Endometrium (tissue), 2 donors: ENCODE data around the gene CREB3.

ENCODE experiments used
- FAIRE-seq: peaks from 2 replicates; lab custom pipeline; 2012; peaks lifted over from hg19 to GRCh38; lab: Jason Lieb, UNC
- donor health status: control.
- donor health status: control.

CREB3 gene

GRCh38 chr9:35732185-35732799 is at the start of gene CREB3, which contains the start of gene TLN1:
Gene CREB3, plus strand, starts transcription at chr9:35732666. Its CDS starts 107 bp downstream, at chr9:35732773.
Gene TLN1, minus strand, starts transcription at chr9:35732195. Its CDS starts 6,501 bp downstream, at chr9:35725694.
- FAIRE-seq = peak; percentile 96

- no peak for FAIRE-seq
Measured at GRCh38 chr9:35683323-35683722, 49.1 kb upstream of the CREB3 start.

DNA sequence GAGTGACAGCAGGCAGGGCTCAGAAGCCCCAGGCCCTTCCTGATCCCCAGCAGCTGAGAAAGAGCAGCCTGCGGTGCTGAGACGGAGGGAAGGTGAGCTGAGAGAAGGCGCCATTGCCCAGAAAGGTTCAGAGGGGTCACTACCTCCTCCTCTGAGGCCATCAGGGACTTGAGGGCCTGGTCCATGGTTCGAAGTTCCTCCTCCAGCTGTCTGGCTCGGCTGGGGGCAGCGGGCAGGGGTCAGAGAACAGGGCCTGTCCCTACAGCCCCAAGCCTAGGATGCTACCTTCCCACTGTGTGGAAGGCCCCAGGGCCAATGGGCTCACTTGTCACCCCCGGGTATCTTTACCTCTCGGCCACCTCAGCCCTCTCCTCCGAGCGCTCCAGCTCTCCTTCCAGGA is 47.5 kb upstream of the CREB3 start:
- FAIRE-seq = no peak

DNA sequence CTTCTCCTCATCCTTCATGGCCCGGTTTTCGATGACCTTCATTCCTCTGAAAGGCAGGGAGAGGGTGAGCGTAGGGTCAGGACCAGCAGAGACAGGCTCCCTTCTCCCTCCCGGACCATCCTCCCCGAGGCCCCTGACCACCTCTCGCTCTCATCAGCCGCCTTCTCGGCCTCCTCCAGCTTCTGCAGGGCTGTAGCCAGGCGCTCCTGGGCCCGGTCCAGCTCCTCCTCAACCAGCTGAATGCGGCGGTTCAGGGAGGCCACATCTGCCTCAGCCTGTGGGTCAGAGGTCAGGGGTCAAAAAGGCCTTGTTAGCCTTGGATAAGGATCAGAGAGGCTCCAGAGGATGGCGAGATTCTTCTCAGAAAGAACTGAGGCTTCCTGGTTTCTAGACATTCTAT is 47.0 kb upstream of the CREB3 start:
- no peak for FAIRE-seq

DNA sequence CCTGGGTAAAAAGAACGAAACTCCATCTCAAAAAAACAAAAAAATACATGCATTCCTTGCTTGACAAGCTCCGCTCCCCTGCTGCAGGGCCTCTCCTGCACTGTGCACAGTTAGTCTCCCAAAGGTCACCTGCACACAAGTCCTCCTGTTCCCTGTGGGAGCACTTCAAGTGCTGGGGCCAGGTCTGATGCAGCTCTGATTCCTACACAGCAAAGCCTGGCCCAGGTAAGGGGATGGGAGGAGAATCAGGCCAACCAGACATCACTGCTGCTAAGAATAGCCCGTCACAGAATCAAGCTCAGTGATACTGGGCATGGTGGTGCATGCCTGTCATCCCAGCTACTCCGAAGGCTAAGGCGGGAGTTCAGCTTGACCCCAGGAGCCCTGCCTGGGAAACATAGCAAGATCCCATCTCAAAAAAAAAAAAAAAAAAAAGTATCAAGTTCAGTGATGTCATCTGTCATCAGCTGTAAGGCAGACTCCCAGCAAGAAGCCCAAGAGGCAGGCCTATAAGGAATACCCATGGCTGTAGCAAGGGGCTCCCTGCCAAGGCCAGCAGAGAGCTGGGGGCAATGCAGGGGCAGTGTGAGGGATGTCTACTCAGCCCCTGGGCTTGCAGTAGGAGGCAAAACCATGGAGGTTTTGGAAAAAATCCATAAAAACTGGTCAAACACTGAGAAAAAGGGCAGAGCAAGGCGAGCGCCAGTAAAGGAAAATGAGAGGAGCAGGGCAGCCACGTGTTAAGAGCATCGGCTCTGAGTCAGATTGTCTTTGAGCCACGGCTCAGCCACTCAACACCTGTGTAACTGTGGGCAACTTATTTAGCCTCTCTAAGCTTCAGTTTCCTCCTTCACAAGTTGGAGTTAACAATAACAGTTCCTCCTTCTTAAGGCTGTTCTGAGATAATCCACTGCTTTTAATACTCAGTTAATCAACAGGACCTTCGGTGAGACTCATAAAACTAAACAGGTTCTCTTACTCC is 46.0 kb upstream of the CREB3 start:
- FAIRE-seq = no peak

DNA sequence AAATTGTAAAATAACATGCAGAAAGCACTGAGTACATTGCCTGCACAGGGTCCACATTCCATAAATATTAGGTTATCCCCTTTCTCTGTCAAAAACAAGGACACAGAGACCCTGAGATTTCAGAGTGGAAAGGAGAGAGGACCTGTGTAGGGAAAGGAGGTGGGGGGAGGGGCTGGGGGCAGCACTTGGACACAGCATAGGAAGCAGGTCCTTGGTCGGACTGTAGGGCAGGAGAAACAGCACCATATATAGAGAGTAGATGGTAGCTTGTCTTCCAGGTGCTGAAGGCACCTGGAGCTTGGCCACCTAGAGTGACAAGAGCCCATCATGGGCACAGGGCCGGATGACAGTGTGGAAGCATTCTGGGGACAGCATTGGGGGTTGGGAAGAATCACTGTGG is 45.2 kb upstream of the CREB3 start:
- no peak for FAIRE-seq

GRCh38 chr9:35687972-35688557 is 44.4 kb upstream of the CREB3 start:
- FAIRE-seq = no peak

- FAIRE-seq = no peak
Measured at GRCh38 chr9:35688558-35689541, 43.6 kb upstream of the CREB3 start.

DNA sequence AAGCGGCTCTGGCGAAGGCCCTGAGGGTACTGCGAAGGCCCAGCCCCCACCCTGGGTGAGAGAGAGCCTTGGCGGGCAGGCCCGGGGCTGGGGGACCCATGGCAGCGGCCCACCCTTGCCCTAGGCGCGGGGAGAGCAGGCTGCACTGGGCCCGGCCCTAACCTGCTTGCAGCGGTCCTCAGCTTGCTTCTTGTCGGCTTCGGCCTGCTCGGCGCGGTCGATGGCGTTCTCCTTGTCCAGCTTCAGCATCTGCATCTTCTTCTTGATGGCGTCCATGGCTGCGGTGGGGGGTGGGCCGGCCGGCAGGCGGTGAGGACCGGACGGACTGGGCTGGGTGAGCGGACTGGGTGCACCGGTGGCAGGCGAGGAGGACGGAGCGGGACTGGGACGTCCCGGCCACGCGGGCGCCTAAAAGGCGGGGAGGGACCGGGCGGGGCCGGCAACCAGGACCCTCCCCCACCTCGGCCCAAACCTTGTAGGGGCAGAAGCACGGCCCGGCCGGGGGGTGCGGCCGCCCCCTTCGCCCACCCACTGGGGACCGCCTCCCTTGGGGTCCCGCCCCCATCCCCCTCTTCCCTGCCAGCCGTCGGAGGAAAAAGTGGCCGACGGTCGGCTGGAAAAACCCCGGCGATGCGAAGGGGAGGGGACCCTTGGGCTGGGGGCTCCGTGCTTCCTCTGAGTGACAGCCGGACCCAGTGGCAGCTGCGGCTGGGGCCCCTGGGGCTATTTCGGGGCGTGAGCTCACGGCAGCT is 42.7 kb upstream of the CREB3 start, which contains the start of gene TPM2:
TSS of gene TPM2 (minus strand) at position 384 of the 752 bp plus-strand sequence. CDS start at position 276, 108 bp downstream.
- no peak for FAIRE-seq

- no peak for FAIRE-seq
Measured at GRCh38 chr9:35690294-35690613, 42.2 kb upstream of the CREB3 start.

- no peak for FAIRE-seq
Measured at GRCh38 chr9:35690614-35691333, 41.7 kb upstream of the CREB3 start.

GRCh38 chr9:35691334-35691650 is 41.2 kb upstream of the CREB3 start:
- no peak for FAIRE-seq

GRCh38 chr9:35691757-35692301 is 40.6 kb upstream of the CREB3 start:
- no peak for FAIRE-seq

GRCh38 chr9:35695943-35696401 is 36.5 kb upstream of the CREB3 start:
- no peak for FAIRE-seq

GRCh38 chr9:35696520-35697215 is 35.8 kb upstream of the CREB3 start:
- no peak for FAIRE-seq

DNA sequence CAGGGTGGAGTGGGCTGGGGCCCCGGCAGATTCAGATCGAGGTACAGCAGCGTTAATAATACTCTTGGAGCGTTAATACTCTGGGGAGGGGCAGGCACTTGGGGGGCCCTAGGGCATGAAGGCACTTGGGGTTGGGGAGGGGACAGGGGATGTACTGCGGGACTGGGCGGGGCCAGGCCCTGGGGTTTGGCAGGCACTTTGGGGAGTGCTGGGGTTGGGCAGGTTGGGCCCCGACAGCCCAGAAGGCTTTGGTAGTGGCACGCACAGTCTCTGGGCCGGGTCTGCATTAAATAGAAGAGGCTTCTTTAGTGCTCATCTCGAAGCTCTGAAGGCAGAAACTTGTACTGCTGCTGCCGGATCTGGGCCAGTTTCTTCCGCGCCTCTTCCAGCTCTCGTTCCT is 35.0 kb upstream of the CREB3 start:
- no peak for FAIRE-seq

DNA sequence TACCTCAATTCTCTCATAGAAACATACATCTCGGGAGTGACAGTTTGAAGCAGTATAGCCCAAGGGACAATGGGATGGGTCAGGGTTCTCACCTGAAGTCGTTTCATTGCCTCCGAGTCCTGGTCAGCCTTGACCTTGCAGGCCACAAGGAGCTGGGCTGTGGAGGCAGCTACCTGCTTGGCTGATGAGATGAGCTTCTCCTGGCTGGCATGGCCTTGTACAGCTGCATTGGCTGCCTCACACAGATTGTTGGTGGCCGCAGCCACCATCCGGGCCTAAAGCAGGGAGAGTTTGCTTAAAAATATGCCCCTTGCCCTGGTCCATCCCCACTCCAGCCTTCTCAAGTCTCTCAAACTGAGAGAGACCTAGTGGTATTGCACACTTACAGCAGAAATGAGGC is 34.2 kb upstream of the CREB3 start:
- no peak for FAIRE-seq

- FAIRE-seq = no peak
Measured at GRCh38 chr9:35700031-35700430, 32.4 kb upstream of the CREB3 start.

DNA sequence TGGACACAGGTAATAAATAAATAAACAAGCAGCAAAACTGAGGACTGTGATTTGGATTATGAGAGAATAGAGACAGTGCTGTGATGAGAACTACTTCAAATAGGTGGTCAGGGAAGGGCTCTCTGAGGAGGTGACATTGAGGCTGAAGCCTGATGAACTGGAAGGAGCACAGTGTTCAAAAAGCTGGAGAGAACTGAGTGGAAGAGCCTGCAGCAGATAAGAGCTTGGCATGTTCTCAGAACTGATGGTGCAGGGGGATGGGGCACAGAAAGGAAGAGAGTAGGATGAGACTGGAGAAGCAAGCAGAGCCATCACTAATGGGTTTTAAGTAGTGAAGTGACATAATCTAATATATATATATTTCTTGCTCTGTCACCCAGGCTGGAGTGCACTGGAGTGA is 31.5 kb upstream of the CREB3 start:
- no peak for FAIRE-seq
